H9 (cell line): Measurements from ENCODE around the gene RABL6. TPM values are rescaled to one million over a fixed set of nuclear protein-coding genes. Genes with fewer than 3 reads are reported as not detected.

ENCODE experiments used
- DNase-seq: peaks from one replicate; pipeline ENCODE4 v3.0.0-alpha.2; 2017
- H2AFZ ChIP-seq: one replicate; pipeline ENCODE4 v1.6.1; 2013; ENCODE audit warnings: mild to moderate bottlenecking, low read length, control low read depth, moderate library complexity
- H2AK5ac ChIP-seq: 2 replicates; pipeline ENCODE4 v1.6.1; 2013; ENCODE audit warnings: low read length, control low read depth, mixed read lengths; ENCODE audit not compliant: insufficient read length
- H2BK120ac ChIP-seq: one replicate; pipeline ENCODE4 v1.6.1; 2013; ENCODE audit warnings: low read depth, mild to moderate bottlenecking, low read length, control low read depth, inconsistent platforms; ENCODE audit not compliant: poor library complexity, severe bottlenecking
- H2BK12ac ChIP-seq: 2 replicates; pipeline ENCODE4 v1.6.1; 2013; ENCODE audit warnings: low read length, control low read depth, mixed read lengths, low read depth; ENCODE audit not compliant: insufficient read length
- H2BK15ac ChIP-seq: 2 replicates; pipeline ENCODE4 v1.6.1; 2013; ENCODE audit warnings: low read depth, low read length, control low read depth
- H2BK20ac ChIP-seq: one replicate; pipeline ENCODE4 v1.6.1; 2013; ENCODE audit warnings: low read depth, mild to moderate bottlenecking, low read length, control low read depth, inconsistent platforms; ENCODE audit not compliant: poor library complexity, severe bottlenecking
- H2BK5ac ChIP-seq: 2 replicates; pipeline ENCODE4 v1.6.1; 2013; ENCODE audit warnings: low read length, control low read depth, mixed read lengths; ENCODE audit not compliant: insufficient read length
- H3K14ac ChIP-seq: 2 replicates; pipeline ENCODE4 v1.6.1; 2013; ENCODE audit warnings: low read length, control low read depth; ENCODE audit not compliant: insufficient read depth
- H3K18ac ChIP-seq: 2 replicates; pipeline ENCODE4 v1.6.1; 2013; ENCODE audit warnings: low read depth, mild to moderate bottlenecking, mixed read lengths, low read length, control low read depth; ENCODE audit not compliant: insufficient read length
- H3K23ac ChIP-seq: 2 replicates; pipeline ENCODE4 v1.6.1; 2013; ENCODE audit warnings: low read length, control low read depth, mixed read lengths, low read depth; ENCODE audit not compliant: insufficient read length
- H3K23me2 ChIP-seq: 2 replicates; pipeline ENCODE4 v1.6.1; 2013; ENCODE audit warnings: low read depth, mild to moderate bottlenecking, mixed read lengths, low read length, control low read depth; ENCODE audit not compliant: insufficient read length, poor library complexity, severe bottlenecking
- H3K27ac ChIP-seq: 2 replicates; pipeline ENCODE4 v1.5.1; 2013; ENCODE audit warnings: low read length, control low read depth, mixed read lengths, low read depth; ENCODE audit not compliant: insufficient read length
- H3K27me3 ChIP-seq: 2 replicates; pipeline ENCODE4 v1.6.1; 2013; ENCODE audit warnings: low read length, control low read depth, inconsistent platforms; ENCODE audit not compliant: insufficient read depth
- H3K4ac ChIP-seq: 2 replicates; pipeline ENCODE4 v1.6.1; 2013; ENCODE audit warnings: low read depth, mild to moderate bottlenecking, control low read depth, inconsistent platforms, low read length, moderate library complexity
- H3K4me1 ChIP-seq: 2 replicates; pipeline ENCODE4 v1.6.1; 2013; ENCODE audit warnings: low read length, control low read depth, inconsistent platforms; ENCODE audit not compliant: insufficient read depth
- H3K4me2 ChIP-seq: 2 replicates; pipeline ENCODE4 v1.6.1; 2013; ENCODE audit warnings: low read length, control low read depth, mixed read lengths; ENCODE audit not compliant: insufficient read length, insufficient read depth
- H3K56ac ChIP-seq: 2 replicates; pipeline ENCODE4 v1.6.1; 2013; ENCODE audit warnings: low read depth, mild to moderate bottlenecking, mixed read lengths, low read length, control low read depth; ENCODE audit not compliant: insufficient read length
- H3K79me1 ChIP-seq: 2 replicates; pipeline ENCODE4 v1.6.1; 2013; ENCODE audit warnings: low read depth, mild to moderate bottlenecking, moderate library complexity, low read length, control low read depth, inconsistent platforms; ENCODE audit not compliant: insufficient read depth, poor library complexity, severe bottlenecking
- H3K79me2 ChIP-seq: 2 replicates; pipeline ENCODE4 v1.6.1; 2013; ENCODE audit warnings: low read length, control low read depth, inconsistent platforms; ENCODE audit not compliant: insufficient read depth
- H3K9ac ChIP-seq: 2 replicates; pipeline ENCODE4 v1.6.1; 2013; ENCODE audit warnings: low read length, control low read depth, mixed read lengths; ENCODE audit not compliant: insufficient read length; ENCODE audit errors: extremely low read depth
- H3K9me3 ChIP-seq: one replicate; pipeline ENCODE4 v1.6.1; 2013; ENCODE audit warnings: low read depth, low read length, inconsistent platforms; ENCODE audit not compliant: control insufficient read depth
- H3T11ph ChIP-seq: one replicate; pipeline ENCODE4 v1.6.1; 2013; ENCODE audit warnings: mild to moderate bottlenecking, low read length, control low read depth, inconsistent platforms
- H4K20me1 ChIP-seq: one replicate; pipeline ENCODE4 v1.6.1; 2013; ENCODE audit not compliant: control insufficient read depth, insufficient read length, insufficient read depth
- H4K5ac ChIP-seq: 2 replicates; pipeline ENCODE4 v1.6.1; 2013; ENCODE audit warnings: low read depth, mild to moderate bottlenecking, mixed read lengths, low read length, control low read depth; ENCODE audit not compliant: insufficient read length
- H4K8ac ChIP-seq: replicated peaks from 2 replicates; pipeline ENCODE4 v1.6.1; 2013; ENCODE audit warnings: low read length, control low read depth, mixed read lengths, low read depth; ENCODE audit not compliant: insufficient read length
- H4K91ac ChIP-seq: 2 replicates; pipeline ENCODE4 v1.6.1; 2013; ENCODE audit warnings: low read depth, mild to moderate bottlenecking, moderate library complexity, mixed read lengths, low read length, control low read depth; ENCODE audit not compliant: insufficient read length
- H3K27ac Mint-ChIP-seq, 3 experiments: 2 replicates in 2 of 3; 3 replicates in 1 of 3; pipeline ENCODE4 v1.8.0; 2020 to 2021; ENCODE audit warnings: mixed read lengths in 3 of 3, mild to moderate bottlenecking in 1 of 3, moderate library complexity in 1 of 3
- H3K27me3 Mint-ChIP-seq: 2 replicates; pipeline ENCODE4 v1.8.0; 2021; ENCODE audit warnings: low read depth, mild to moderate bottlenecking, moderate library complexity, mixed read lengths
- H3K36me3 Mint-ChIP-seq, 3 experiments: 2 replicates in 2 of 3; 3 replicates in 1 of 3; pipeline ENCODE4 v1.8.0; 2020 to 2021; ENCODE audit warnings: low read depth in 3 of 3, mixed read lengths in 3 of 3; ENCODE audit not compliant: insufficient read depth in 1 of 3
- H3K4me1 Mint-ChIP-seq, 2 experiments: 2 replicates each; pipeline ENCODE4 v1.8.0; 2020; ENCODE audit warnings: mixed read lengths in 2 of 2
- H3K4me3 Mint-ChIP-seq, 2 experiments: 2 replicates in 1 of 2; 3 replicates in 1 of 2; pipeline ENCODE4 v1.8.0; 2020 to 2021; ENCODE audit warnings: mild to moderate bottlenecking in 2 of 2, mixed read lengths in 2 of 2, moderate library complexity in 1 of 2
- H3K9me3 Mint-ChIP-seq, 2 experiments: 2 replicates in 1 of 2; 3 replicates in 1 of 2; pipeline ENCODE4 v1.8.0; 2020; ENCODE audit warnings: mild to moderate bottlenecking in 2 of 2, mixed read lengths in 2 of 2, moderate library complexity in 1 of 2
- CTCF ChIP-seq: fragments of 200-600 bp; sonication (generic); conservative IDR thresholded peaks from 3 replicates; pipeline ENCODE4 v1.8.0; 2021; ENCODE audit warnings: antibody characterized with exemption, mild to moderate bottlenecking
- WGBS: extraction: QIAGEN DNeasy Blood & Tissue Kit; methylation state at CpG from one replicate; pipeline ENCODE4 v1.1.7; 2013; ENCODE audit warnings: missing lambda C conversion rate, low lambda C conversion rate, mixed read lengths; ENCODE audit not compliant: insufficient read length; ENCODE audit errors: extremely low coverage; 5-methylcytosine and 5-hydroxymethylcytosine counted together
- total RNA-seq: library from RNA; stranded (reverse); gene quantifications from 2 replicates; pipeline ENCODE4 v1.2.1, GENCODE V29; 2021

The RABL6 gene
- total RNA-seq, 1 experiment from 2014 or later, result 108 TPM

GRCh38 chr9:136793086-136793946 lies 14.4 kb upstream of the RABL6 start:
- no peak overlapping the region for H2BK20ac ChIP-seq
- Mint-ChIP-seq H3K27ac (no peak overlapping the region; a peak in 1 of 7 replicates), H3K9me3 (no peaks in the 10 kb centered on the region), H3K36me3 (peaks cover 0 to 8% (median 1%) of the 10 kb centered on the region in 3 experiments; a peak in 3 of 7 replicates), H3K4me3 (peak overlapping the region in 1 of 2 experiments; percentile 31; a peak in 1 of 5 replicates), H3K4me1 (peaks cover 17 to 32% of the 10 kb centered on the region in 2 experiments), H3K27me3 (peaks cover 30% of the 10 kb centered on the region)
- H4K91ac ChIP-seq, result no peak overlapping the region
- H2BK5ac ChIP-seq, result no peak overlapping the region
- no peak overlapping the region for H2BK15ac ChIP-seq
- H2BK120ac ChIP-seq, result no peak overlapping the region
- H3K23me2 ChIP-seq, result no peaks in the 10 kb centered on the region
- H3K4me2 ChIP-seq, result no peak overlapping the region
- no peak overlapping the region for H3K14ac ChIP-seq
- H3K18ac ChIP-seq, result no peak overlapping the region
- H3K4me1 ChIP-seq, result no peaks in the 10 kb centered on the region
- no peak overlapping the region for H4K5ac ChIP-seq
- no CpG with 5 or more reads among the region's 17 CpGs for WGBS
- H3K9me3 ChIP-seq, result no peaks in the 10 kb centered on the region
- H3K9ac ChIP-seq, result no peak overlapping the region
- H3K4ac ChIP-seq, result no peak overlapping the region
- H4K8ac ChIP-seq, result no peak overlapping the region
- H2AK5ac ChIP-seq, result no peak overlapping the region
- no peaks in the 10 kb centered on the region for H3K79me2 ChIP-seq
- H3K56ac ChIP-seq, result no peak overlapping the region
- H2BK12ac ChIP-seq, result no peak overlapping the region
- H3K27me3 ChIP-seq, result no peaks in the 10 kb centered on the region
- H3K27ac ChIP-seq, result no peak overlapping the region
- DNase-seq, result peak; percentile 56
- no peak for TF ChIP-seq CTCF
- no peak overlapping the region for H2AFZ ChIP-seq
- no peaks in the 10 kb centered on the region for H4K20me1 ChIP-seq
- H3T11ph ChIP-seq, result no peak overlapping the region
- no peak overlapping the region for H3K23ac ChIP-seq
- H3K79me1 ChIP-seq, result no peaks in the 10 kb centered on the region
